LNCaP clone FGC (cell line): ENCODE data around the gene RADIL.

ENCODE experiments used
- DNase-seq: peaks from one replicate; pipeline ENCODE4 v3.0.0-alpha.2; 2011; ENCODE audit warnings: low read depth
- H3K4me3 ChIP-seq: 2 replicates; pipeline ENCODE4 v1.5.1; 2011; ENCODE audit warnings: mild to moderate bottlenecking, low read depth, low read length, control low read depth
- CTCF ChIP-seq: IDR thresholded peaks from 2 replicates; pipeline ENCODE4 v1.5.1; 2012; ENCODE audit warnings: mild to moderate bottlenecking; ENCODE audit not compliant: control insufficient read depth, insufficient read depth; ENCODE audit errors: extremely low read depth

RADIL gene

GRCh38 chr7:4880218-4880617, 3.3 kb downstream of the RADIL start:
- no peak overlapping the region for H3K4me3 ChIP-seq
- DNase-seq, result no peak
- TF ChIP-seq CTCF, result no peak

- no peak for DNase-seq
- no peak for TF ChIP-seq CTCF
- no peak overlapping the region for H3K4me3 ChIP-seq
Measured at GRCh38 chr7:4879396-4880081, 4.0 kb downstream of the RADIL start.

GRCh38 chr7:4878336-4879335, 4.9 kb downstream of the RADIL start:
- TF ChIP-seq CTCF, result no peak
- H3K4me3 ChIP-seq, result no peak overlapping the region
- DNase-seq, result no peak

GRCh38 chr7:4876586-4876985, 6.9 kb downstream of the RADIL start:
- no peak for TF ChIP-seq CTCF
- no peak for DNase-seq
- no peak overlapping the region for H3K4me3 ChIP-seq

GRCh38 chr7:4875391-4875790, 8.1 kb downstream of the RADIL start:
- no peak for DNase-seq
- no peak for TF ChIP-seq CTCF
- H3K4me3 ChIP-seq, result no peak overlapping the region

GRCh38 chr7:4873071-4873944, 10.2 kb downstream of the RADIL start:
- TF ChIP-seq CTCF, result no peak
- H3K4me3 ChIP-seq, result no peak overlapping the region
- no peak for DNase-seq
